ENCODE data around the gene MUC16. TPM values are rescaled to one million over a fixed set of nuclear protein-coding genes. Genes with fewer than 3 reads are reported as not detected.

MUC16 gene
- polyA plus RNA-seq, 3 donors: 0.03 to 3.3 (median 0.90) TPM

- no peak overlapping the region for H3K27ac ChIP-seq (ENCODE audit: low read depth, low read length)
- 81 to 93% (median 87%) methylated on average over 1 of the region's 1 CpG for WGBS, 3 donors
These were observed 3.8 kb upstream of the MUC16 start for GRCh38 chr19:9013988-9014387.

GRCh38 chr19:9011875-9012274, 1.7 kb upstream of the MUC16 start:
- no peak overlapping the region for H3K27ac ChIP-seq (ENCODE audit: low read depth, low read length)
- WGBS, 3 donors: 49 to 67% (median 58%) methylated on average over 2 of the region's 2 CpGs

GRCh38 chr19:9010693-9011092, 484 bp upstream of the MUC16 start:
- whole genome bisulfite sequencing, 3 donors: 53 to 66% (median 65%) methylated on average over 12 of the region's 12 CpGs
- H3K27ac ChIP-seq (ENCODE audit: low read depth, low read length): no peak overlapping the region

- 42 to 60% (median 53%) methylated on average over 10 of the region's 10 CpGs for WGBS, 3 donors
- H3K27ac ChIP-seq (ENCODE audit: low read depth, low read length): no peak overlapping the region
These were observed 778 bp downstream of the MUC16 start for GRCh38 chr19:9009431-9009830.

GRCh38 chr19:9008667-9009066, 1.5 kb downstream of the MUC16 start:
- H3K27ac ChIP-seq (ENCODE audit: low read depth, low read length): no peak overlapping the region
- WGBS, 3 donors: 38 to 75% (median 66%) methylated on average over 10 of the region's 10 CpGs

- no peak overlapping the region for H3K27ac ChIP-seq (ENCODE audit: low read depth, low read length)
- WGBS, 3 donors: 71 to 92% (median 92%) methylated on average over 5 of the region's 5 CpGs
These were observed 9.3 kb downstream of the MUC16 start for GRCh38 chr19:9000933-9001332.

GRCh38 chr19:8988204-8988603, 22.0 kb downstream of the MUC16 start:
- WGBS, 3 donors: 65 to 72% (median 69%) methylated on average over 10 of the region's 10 CpGs
- no peak overlapping the region for H3K27ac ChIP-seq (ENCODE audit: low read depth, low read length)

GRCh38 chr19:8986296-8986695, 23.9 kb downstream of the MUC16 start:
- no peak overlapping the region for H3K27ac ChIP-seq (ENCODE audit: low read depth, low read length)
- WGBS, 3 donors: 36 to 72% (median 66%) methylated on average over 3 of the region's 3 CpGs

- 51 to 59% (median 57%) methylated on average over 5 of the region's 5 CpGs for WGBS, 3 donors
- H3K27ac ChIP-seq (ENCODE audit: low read depth, low read length): no peak overlapping the region
These were observed 36.6 kb downstream of the MUC16 start for GRCh38 chr19:8973501-8974091.

- WGBS, 3 donors: 31 to 71% (median 53%) methylated on average over 4 of the region's 4 CpGs
- H3K27ac ChIP-seq (ENCODE audit: low read depth, low read length): no peak overlapping the region
These were observed 44.3 kb downstream of the MUC16 start for GRCh38 chr19:8965887-8966286.

Other genes with a start within 250 kb of the MUC16 start
- gene ZNF558, start 178.1 kb downstream of the MUC16 start, polyA plus RNA-seq: 10 to 100 TPM in 2 of 3 donors, 1 to 10 TPM in 1; 8.7 to 13.4 (median 11.8) TPM
- under 1 TPM in 2 of 3 donors, not detected in 1; 0.17 to 0.67 TPM for gene MBD3L1, start 178.0 kb downstream of the MUC16 start, polyA plus RNA-seq
- gene OR1M1, start 76.7 kb upstream of the MUC16 start, polyA plus RNA-seq: not detected
- not detected for gene OR7G2, start 97.1 kb upstream of the MUC16 start, polyA plus RNA-seq
- not detected for gene OR7G1, start 105.4 kb upstream of the MUC16 start, polyA plus RNA-seq
- gene OR7G3, start 116.5 kb upstream of the MUC16 start, polyA plus RNA-seq: not detected
- 10 to 100 TPM; 12.4 to 18.8 (median 14.6) TPM for gene ZNF317, start 130.0 kb upstream of the MUC16 start, polyA plus RNA-seq
- under 1 TPM; 0.03 to 0.11 (median 0.07) TPM for gene OR7D2, start 168.6 kb upstream of the MUC16 start, polyA plus RNA-seq
- gene OR7D4, start 209.2 kb upstream of the MUC16 start, polyA plus RNA-seq: not detected
- not detected for gene OR7E24, start 240.5 kb upstream of the MUC16 start, polyA plus RNA-seq